ENCODE measurements around the gene TFCP2.
"Not testable (repeated sequence)": the region's sequence is repeated elsewhere in the genome, so short reads cannot be mapped to it uniquely, and the experiment has no call there.

The TFCP2 gene

DNA sequence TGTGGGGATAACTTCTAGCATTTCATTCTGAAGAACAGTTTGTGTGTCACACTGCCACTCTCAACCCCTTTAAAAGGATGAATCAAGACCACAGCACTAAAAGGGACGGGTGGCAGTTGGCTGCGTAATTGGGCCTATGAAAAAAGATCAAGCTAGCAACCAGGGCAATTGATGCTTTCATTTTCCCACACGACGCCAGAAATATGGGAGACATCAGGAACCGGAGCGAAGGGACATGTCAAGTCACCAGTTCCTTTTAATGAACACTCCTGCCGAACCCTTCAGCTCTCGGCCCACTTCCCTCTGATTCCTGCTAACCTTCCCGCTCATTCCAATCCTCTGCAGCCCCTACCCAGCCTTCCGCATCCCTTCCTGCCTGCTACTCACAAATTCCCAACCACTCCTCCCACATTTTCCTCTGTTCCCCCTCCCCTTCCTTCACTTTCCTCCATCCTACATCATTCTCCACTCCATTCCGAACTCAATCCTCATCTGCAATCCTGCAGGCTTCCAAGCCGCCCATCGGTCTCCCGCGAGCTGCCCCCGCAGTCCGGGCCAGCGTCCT is 90.3 kb downstream of the TFCP2 start:
- peak; percentile 12 for DNase-seq (ENCODE audit: low read depth)

- no peak for DNase-seq (ENCODE audit: low read depth)
These were observed 91.5 kb downstream of the TFCP2 start for GRCh38 chr12:51081421-51081820.

- DNase-seq (ENCODE audit: low read depth) = no peak
These were observed 92.8 kb downstream of the TFCP2 start for GRCh38 chr12:51080136-51080535.

- not testable (repeated sequence) for DNase-seq (ENCODE audit: low read depth)
These were observed 94.1 kb downstream of the TFCP2 start for GRCh38 chr12:51078866-51079265.

DNA sequence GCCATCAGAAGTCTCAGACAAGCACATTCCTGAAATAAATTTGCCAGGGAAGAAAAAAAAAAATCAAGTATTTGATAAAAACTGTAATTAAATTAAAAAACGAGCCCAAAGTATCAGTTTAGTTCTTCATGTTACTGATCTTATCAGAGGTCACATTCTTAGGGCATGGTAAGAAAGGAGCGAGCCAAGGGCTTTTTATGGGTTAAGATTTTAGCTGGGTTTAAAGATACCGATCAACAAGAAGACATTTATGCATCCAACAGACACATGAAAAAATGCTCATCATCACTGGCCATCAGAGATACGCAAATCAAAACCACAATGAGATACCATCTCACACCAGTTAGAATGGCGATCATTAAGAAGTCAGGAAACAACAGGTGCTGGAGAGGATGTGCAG is 94.6 kb downstream of the TFCP2 start:
- DNase-seq (ENCODE audit: low read depth) = not testable (repeated sequence)

DNA sequence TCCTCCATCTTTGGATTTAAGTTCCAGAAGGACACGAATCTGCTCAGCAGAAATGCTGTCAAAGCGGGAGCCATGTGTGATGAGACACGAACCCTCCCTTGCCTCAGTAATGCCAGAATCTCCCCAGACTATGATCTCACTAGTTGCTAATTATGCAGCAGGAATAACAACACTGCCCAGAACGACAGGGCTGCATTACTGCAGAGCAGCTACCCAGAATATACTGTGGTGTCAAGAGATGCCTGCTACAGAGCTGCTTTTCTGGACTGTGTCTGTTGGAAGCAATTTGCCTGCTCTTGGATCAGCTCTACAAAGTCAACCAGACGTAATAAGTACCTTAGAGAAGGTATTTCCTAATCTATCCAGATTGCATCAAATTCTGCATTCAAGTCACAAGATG is 95.0 kb downstream of the TFCP2 start:
- no peak for DNase-seq (ENCODE audit: low read depth)

GRCh38 chr12:51076236-51076930 is 96.6 kb downstream of the TFCP2 start:
- DNase-seq (ENCODE audit: low read depth) = no peak

GRCh38 chr12:51075390-51075789 is 97.5 kb downstream of the TFCP2 start:
- DNase-seq (ENCODE audit: low read depth) = no peak

DNA sequence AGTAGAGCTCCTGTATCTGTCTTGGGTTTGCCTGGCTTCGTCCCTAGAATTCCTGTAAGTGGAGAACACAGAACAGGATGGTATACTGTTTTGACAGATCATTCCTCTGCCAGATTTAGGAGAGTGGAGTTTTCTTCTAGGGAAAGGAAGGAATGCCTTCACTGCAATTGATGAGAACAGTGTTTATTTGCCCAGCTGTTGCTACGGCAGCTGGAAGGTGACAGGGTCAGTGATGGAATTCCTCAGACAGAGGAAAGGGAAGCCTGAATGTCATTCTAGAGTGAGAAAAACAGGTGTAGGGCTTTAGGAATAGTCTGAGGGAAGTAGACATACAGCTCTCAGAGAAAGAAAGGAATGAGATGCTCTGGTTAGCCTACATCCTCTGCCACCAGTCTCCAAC is 101.3 kb downstream of the TFCP2 start:
- no peak for DNase-seq (ENCODE audit: low read depth)

DNA sequence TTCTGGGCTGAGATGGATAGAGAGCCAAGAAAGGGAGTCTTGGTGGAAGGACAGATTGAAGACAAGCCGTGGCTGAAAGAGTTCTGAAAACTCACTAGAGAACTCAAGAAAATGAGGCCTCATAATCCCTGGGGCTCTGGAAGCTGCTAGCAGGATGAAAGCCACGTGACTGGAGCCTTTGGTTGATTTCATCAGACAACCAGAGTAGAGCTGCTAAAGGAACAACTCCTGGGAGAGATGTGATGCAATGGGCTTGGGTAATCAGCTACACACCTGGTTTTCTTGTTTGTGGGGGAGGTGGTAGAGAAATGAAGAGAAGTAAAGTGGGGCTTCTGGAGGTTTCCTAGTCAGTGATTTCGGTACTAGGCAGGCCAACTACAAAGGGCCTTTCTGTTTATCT is 102.9 kb downstream of the TFCP2 start:
- DNase-seq (ENCODE audit: low read depth) = no peak

DNA sequence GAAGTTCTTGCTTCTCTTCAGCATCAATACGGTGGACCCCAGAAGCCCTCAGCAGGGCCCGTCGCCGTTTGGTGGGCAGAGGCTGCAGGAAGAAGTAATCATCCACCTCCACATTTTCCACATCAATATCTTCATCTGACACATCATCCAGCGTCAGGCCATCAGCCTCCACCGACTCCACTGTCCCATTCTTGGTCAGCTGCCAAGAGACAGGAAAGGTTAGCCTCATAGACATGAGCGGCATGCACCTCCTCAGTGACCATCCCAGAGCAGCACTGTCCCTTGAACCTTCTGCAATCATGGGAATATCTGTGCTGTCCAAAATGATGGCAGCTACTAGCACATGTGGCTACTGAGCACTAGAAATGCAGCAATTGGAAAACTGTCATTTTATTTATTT is 105.2 kb downstream of the TFCP2 start:
- DNase-seq (ENCODE audit: low read depth) = no peak

- no peak for DNase-seq (ENCODE audit: low read depth)
These were observed 105.7 kb downstream of the TFCP2 start for GRCh38 chr12:51067229-51067628.

- DNase-seq (ENCODE audit: low read depth) = no peak
These were observed 107.4 kb downstream of the TFCP2 start for GRCh38 chr12:51065530-51065929.

DNA sequence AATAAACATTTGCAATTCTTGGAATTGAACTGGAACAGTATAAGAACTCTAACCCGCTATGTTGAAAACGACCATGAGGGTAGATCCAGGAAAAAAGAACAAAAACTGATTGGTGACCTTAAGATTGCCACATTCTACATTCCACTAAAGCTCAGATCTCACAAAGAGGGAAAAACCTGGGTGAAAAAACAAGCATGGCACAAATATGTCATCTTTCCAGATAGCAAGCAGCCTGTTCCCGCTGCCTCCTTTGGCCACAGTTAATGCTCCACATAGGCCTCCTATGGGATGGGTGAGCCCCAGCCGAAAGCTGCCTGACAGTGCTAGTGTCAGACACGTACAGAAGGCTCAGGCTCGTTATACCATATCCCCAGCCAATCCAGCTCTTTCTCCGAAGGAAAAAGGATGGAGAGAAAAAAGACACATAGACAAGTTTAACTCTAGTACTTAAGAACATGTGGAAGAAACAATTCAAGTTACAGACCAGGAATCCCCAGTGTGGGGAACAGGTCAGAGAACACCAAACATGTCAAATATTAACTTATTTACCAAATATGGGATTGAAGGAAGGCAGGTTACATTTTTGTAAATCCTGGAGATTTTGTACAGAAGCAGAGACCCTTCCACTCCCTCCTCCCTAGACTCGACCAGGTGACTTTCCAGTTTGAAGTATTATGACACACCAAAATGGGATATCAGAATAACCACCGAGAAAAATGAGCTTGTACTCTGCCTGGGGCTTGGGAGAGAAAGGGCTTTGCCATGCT is 110.1 kb downstream of the TFCP2 start:
- DNase-seq (ENCODE audit: low read depth) = no peak

GRCh38 chr12:51059086-51059485 is 113.8 kb downstream of the TFCP2 start:
- DNase-seq (ENCODE audit: low read depth) = no peak

DNA sequence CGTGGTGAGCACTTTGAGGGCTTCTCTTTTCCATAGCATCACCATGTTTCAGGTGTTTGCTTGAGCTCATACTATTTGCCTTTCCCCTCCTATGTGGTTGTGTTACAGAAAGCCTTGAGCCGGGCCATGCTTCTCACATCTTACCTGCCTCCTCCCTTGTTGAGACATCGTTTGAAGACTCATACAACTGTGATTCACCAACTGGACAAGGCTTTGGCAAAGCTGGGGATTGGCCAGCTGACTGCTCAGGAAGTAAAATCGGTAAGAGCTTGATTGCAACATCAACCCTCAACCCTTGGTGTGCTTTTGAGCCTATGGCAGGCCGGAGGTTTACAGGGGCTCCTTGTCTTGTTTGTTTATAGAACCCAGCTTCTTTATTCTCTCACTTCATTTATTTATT is 116.7 kb downstream of the TFCP2 start:
- no peak for DNase-seq (ENCODE audit: low read depth)

GRCh38 chr12:51055060-51055459 is 117.9 kb downstream of the TFCP2 start:
- no peak for DNase-seq (ENCODE audit: low read depth)

GRCh38 chr12:51051787-51052186 is 121.1 kb downstream of the TFCP2 start:
- no peak for DNase-seq (ENCODE audit: low read depth)

GRCh38 chr12:51049525-51049924 is 123.4 kb downstream of the TFCP2 start:
- DNase-seq (ENCODE audit: low read depth) = no peak

DNA sequence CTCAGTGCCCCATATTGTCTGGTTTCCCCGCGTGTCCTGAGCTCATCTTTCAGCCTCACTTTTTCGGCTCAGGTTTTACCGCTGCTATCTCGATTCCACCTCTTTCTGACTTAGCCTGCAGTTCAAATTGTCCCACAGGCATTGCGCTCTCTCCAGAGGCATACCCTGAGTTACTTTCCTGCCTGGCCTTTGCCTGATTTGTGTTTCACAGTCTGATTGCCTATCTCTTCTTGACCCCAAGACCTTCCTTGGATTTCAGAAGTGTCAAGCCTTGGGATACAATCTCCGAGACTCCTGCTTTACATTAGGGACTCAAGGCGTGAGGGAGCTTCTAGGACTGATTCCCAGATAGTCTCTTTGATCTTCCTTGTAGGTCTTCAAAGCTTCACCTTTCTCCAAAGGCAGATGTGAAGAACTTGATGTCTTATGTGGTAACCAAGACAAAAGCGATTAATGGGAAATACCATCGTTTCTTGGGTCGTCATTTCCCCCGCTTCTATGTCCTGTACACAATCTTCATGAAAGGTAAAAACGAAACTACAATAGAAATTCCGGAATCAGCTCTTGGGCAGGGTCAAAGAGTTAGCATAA is 124.2 kb downstream of the TFCP2 start:
- no peak for DNase-seq (ENCODE audit: low read depth)

GRCh38 chr12:51047655-51048540 is 125.0 kb downstream of the TFCP2 start, which contains the start of gene LETMD1:
LETMD1 (plus strand) TSS chr12:51048327; CDS start chr12:51048357, 30 bp downstream.
- peak; percentile 83 for DNase-seq (ENCODE audit: low read depth)
